ENCODE results near the gene ERFE. TPM values are rescaled to one million over a fixed set of nuclear protein-coding genes. Genes with fewer than 3 reads are reported as not detected.
A peak's percentile ranks its signal among the peaks of the same experiment; 100 is the strongest.

The ERFE gene
- total RNA-seq, 1 experiment from 2014 or later, result 1.8 TPM

GRCh38 chr2:238126338-238126737 lies 32.4 kb upstream of the ERFE start:
- DNase-seq (ENCODE audit: low read depth), result no peak

GRCh38 chr2:238126775-238127164 lies 32.0 kb upstream of the ERFE start:
- no peak for DNase-seq (ENCODE audit: low read depth)

GRCh38 chr2:238127165-238128060 lies 31.4 kb upstream of the ERFE start:
- peak; percentile 39 for DNase-seq (ENCODE audit: low read depth)

DNA sequence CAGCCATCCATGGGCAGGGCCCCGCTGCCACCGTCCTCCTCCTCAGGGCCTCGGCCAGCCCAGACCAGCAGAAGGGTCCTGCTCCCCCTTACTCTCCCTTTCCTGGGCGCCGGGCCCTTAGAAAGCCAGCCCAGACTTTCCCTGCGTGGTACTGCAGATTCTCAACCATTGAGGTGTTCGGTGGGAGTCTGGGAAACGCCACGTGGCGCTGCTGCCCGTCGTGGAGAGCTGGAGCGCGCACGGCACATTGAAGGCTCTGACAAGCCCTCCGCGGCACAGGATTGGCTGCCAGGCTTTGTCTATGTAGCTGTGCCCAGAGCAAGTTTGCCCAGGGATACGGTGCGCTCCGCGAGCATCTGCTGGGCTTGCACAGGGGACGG lies 30.7 kb upstream of the ERFE start:
- DNase-seq (ENCODE audit: low read depth), result no peak

- no peak for DNase-seq (ENCODE audit: low read depth)
These were observed 30.2 kb upstream of the ERFE start for GRCh38 chr2:238128534-238129001.

DNA sequence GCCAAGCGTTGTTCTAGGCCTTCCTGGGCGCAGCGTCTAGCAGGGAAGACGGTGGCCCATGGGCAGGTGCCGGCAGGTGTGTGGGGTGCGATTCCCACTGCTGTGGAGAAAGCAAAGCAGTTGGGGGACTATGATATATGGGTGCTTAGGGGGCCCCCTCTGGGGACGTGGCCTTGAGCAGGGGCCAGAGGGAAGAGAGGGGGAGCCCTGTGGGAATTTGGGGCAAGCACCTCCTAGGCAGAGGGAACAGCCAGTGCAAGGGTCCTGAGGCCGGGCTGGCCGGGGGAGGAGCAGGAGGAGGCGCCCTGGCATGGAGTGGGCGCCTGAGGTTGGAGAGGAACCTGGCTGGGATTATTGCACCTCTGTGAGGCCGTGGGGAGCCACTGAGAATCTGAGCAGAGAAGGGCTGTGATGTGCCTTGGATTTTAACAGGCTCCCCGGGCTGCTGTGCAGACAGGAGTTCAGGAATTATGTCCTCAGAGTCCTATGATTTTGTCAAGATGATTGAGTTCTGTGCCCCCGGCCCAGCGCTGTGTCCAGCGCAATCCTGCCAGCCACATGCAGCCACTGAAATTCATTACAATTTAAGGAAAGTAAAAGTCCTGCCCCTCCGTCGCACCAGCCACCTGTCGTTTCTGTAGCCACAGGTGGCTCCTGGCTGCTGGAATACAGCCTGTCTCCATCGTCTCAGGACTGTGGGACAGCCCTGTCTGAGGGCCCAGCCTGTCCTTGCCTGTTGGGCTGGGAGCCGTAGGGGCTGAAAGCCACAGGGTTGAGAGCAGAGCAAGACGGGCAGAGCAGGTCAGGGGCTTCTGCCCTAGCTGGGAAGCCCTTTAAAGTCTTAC lies 29.4 kb upstream of the ERFE start:
- no peak for DNase-seq (ENCODE audit: low read depth)

GRCh38 chr2:238130111-238130695 lies 28.6 kb upstream of the ERFE start:
- no peak for DNase-seq (ENCODE audit: low read depth)

- DNase-seq (ENCODE audit: low read depth), result no peak
These were observed 27.8 kb upstream of the ERFE start for GRCh38 chr2:238130696-238131628.

DNA sequence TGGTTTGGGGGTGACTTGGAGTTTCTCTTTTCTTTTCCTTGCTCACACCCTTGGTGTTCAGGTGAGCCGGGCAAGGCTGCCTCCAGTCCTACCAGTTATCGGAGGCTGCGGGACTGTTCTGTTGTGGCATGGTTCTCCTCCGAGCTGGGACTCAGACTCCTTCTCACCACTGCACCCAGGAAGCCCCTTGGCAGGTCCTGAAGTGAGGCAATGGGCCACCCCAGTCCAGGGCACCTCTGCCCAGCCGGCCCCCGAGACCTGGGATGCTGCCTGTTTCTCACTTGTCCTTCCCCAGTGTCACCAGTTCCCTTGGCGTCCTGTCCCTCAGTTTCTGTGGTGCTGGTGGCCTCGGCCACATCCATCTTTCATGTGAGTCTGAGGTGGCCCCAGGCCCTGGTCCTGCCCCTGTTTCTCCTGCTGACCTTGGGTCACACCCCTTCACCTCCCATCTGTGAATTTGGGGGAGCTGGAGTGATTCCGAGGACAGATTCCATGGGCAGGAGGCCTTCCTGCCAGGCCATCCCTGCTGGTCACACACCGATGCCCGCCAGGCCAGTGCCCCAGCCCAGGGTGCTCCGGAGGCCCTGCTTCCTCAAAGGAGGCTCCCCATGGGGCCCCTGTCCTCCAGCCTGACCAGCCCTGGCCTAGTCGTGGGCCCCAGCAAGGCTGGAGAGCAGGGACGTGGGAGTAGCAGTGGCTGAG lies 26.9 kb upstream of the ERFE start:
- DNase-seq (ENCODE audit: low read depth), result no peak

- no peak for DNase-seq (ENCODE audit: low read depth)
These were observed 26.0 kb upstream of the ERFE start for GRCh38 chr2:238132463-238133450.

- no peak for DNase-seq (ENCODE audit: low read depth)
These were observed 25.0 kb upstream of the ERFE start for GRCh38 chr2:238133499-238134392.

DNA sequence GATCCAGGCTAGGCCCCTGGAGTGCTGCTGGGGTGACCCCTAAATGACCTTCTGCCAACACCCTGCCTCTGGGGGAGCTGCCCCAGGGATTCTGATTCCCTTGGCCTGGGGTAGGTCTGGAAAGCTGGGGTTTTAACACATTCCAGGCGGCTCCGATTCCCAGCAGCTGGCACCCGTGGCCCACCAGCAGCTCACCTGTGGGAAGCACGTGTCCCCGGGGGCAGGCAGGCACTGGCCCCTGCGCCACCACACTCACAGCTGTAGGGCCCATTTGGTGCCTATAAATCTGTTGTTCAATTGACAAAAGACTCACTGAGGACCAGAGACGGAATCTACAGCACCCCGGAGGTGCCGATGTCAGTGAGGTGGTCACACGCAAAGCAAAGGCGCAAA lies 24.4 kb upstream of the ERFE start:
- no peak for DNase-seq (ENCODE audit: low read depth)

GRCh38 chr2:238135601-238136150 lies 23.1 kb upstream of the ERFE start:
- no peak for DNase-seq (ENCODE audit: low read depth)

DNA sequence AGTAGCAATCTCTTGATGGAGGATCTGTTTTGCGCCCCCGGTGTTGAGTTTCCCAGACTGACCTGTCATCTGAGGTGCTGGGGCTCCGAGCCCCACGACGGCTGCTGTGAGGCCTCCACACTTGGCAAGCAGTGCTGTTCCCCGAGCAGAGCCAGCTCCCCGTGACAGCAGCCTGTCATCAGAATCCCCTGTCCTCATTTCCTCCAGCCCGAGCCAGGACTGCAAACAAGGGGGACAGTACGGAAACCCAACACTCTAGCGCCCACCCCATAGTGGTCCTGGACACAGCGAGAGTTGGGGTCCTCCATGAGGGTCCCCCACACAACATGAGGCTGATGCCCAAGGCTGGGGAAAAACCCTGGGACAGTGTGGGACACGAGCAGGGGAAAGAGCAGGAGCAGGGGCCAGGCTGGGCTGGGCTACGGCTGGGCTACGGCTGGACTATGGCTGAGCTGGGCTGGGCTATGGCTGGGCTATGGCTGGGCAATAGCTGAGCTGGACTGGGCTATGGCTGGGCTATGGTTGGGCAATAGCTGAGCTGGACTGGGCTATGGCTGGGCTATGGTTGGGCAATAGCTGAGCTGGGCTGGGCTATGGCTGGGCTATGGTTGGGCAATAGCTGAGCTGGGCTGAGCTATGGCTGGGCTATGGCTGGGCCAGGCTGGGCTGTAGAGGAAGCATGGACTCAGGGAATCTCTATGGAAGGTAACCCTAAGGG lies 21.8 kb upstream of the ERFE start:
- DNase-seq (ENCODE audit: low read depth), result peak; percentile 48

DNA sequence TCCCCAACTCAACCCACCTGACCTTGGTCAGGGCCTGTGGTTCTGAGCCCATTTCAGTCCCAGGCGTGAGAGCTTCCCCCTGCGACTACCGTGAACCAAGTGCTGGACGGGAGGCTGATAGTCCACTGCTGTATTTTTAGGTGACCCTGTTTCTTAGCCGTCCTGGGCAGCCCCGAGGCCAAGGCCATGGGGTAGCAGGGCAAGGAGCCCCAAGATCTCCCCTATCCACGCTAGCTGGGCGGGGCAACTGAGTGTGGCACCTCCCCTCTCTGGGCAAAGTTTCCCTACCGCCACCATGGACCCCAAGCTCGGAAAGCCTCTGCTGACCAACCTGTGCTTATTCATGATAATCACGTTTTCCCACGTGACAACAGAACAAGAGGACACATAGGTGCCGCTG lies 20.9 kb upstream of the ERFE start:
- DNase-seq (ENCODE audit: low read depth), result no peak

- DNase-seq (ENCODE audit: low read depth), result no peak
These were observed 20.2 kb upstream of the ERFE start, which contains the start of gene KLHL30 for GRCh38 chr2:238138331-238139195. Gene KLHL30, plus strand, starts transcription at chr2:238138668. Its CDS starts 2,087 bp downstream, at chr2:238140755.

Measured in RPMI7951 (cell line).